K562 (cell line): Measurements from ENCODE around the gene GNAI3. TPM values are rescaled to one million over a fixed set of nuclear protein-coding genes. Genes with fewer than 3 reads are reported as not detected.

ENCODE experiments used
- ATAC-seq: fragments of 200-7000 bp; cut with Tn5 transposase; 3 replicates; pipeline ENCODE4 v1.9.1; 2020; ENCODE audit warnings: moderate library complexity
- BruUV-seq: library from RNA; stranded (reverse); fragments of 400-500 nt; replicated peaks from 2 replicates; lab custom pipeline; 2021; lab: Mats Ljungman, UMichigan
- CTCF ChIA-PET: fragments of 300-600 bp; formaldehyde crosslinking; extraction: SDS; loops from one replicate; lab custom pipeline; 2021; ENCODE audit warnings: low intra/inter-chr PET ratio; lab: Yijun Ruan, JAX
- POLR2A ChIA-PET: fragments of 300-600, 350-650 bp; sonication (Branson Sonifier 250); formaldehyde crosslinking; extraction: SDS; loops from one replicate; lab custom pipeline; 2021; ENCODE audit warnings: antibody characterized with exemption, inconsistent platforms; lab: Yijun Ruan, JAX
- DNase-seq, 4 experiments: peaks; one replicate each; pipeline versions ENCODE4 v3.0.0 to v3.0.0-alpha.2; 2011 to 2018; ENCODE audit warnings: low spot score in 3 of 4, mixed read lengths in 3 of 4; ENCODE audit errors: extremely low read depth in 1 of 4
- FAIRE-seq: peaks from 2 replicates; lab custom pipeline; 2011; peaks lifted over from hg19 to GRCh38; lab: Jason Lieb, UNC
- H2AFZ ChIP-seq: 2 replicates; pipeline ENCODE4 v1.6.0; 2011; ENCODE audit warnings: low read depth, low read length, control low read depth, inconsistent platforms
- H3K27ac ChIP-seq: fragments of 200-600 bp; 3 replicates; pipeline ENCODE4 v1.8.0; 2011; ENCODE audit warnings: low read depth, mild to moderate bottlenecking, control low read depth, inconsistent platforms, low read length, moderate library complexity, mixed read lengths; ENCODE audit errors: extremely low read depth
- H3K27me3 ChIP-seq, 2 experiments: fragments of 300-600 bp in 1 of 2; 2 replicates in 1 of 2; 3 replicates in 1 of 2; pipeline versions ENCODE4 v1.6.0 to v1.8.0; 2011; ENCODE audit warnings: inconsistent platforms in 2 of 2, low read length in 2 of 2, mild to moderate bottlenecking in 1 of 2, mixed read lengths in 1 of 2, moderate library complexity in 1 of 2; ENCODE audit not compliant: control insufficient read depth in 2 of 2, insufficient read depth in 2 of 2
- H3K36me3 ChIP-seq: fragments of 300-600 bp; 3 replicates; pipeline ENCODE4 v1.8.0; 2011; ENCODE audit warnings: mild to moderate bottlenecking, low read length, inconsistent platforms; ENCODE audit not compliant: control insufficient read depth, insufficient read depth
- H3K4me1 ChIP-seq, 2 experiments: fragments of 200-600 bp in 1 of 2; replicated peaks in 1 of 2; 2 replicates in 1 of 2; 3 replicates in 1 of 2; pipeline versions ENCODE4 v1.5.1 to v1.8.0; 2011; ENCODE audit warnings: inconsistent platforms in 2 of 2, low read length in 2 of 2, mild to moderate bottlenecking in 1 of 2, mixed read lengths in 1 of 2, moderate library complexity in 1 of 2; ENCODE audit not compliant: control insufficient read depth in 2 of 2, insufficient read depth in 2 of 2
- H3K4me2 ChIP-seq: 2 replicates; pipeline ENCODE4 v1.6.1; 2011; ENCODE audit warnings: low read length, control low read depth, inconsistent platforms, mixed read lengths; ENCODE audit not compliant: insufficient read depth
- H3K4me3 ChIP-seq: fragments of 200-600 bp; sonication (generic), shearing (Covaris generic); 2 replicates; pipeline ENCODE4 v1.5.1; 2016; ENCODE audit warnings: control low read depth, inconsistent platforms
- H3K79me2 ChIP-seq: fragments of 200-600 bp; 3 replicates; pipeline ENCODE4 v1.8.0; 2011; ENCODE audit warnings: low read length, inconsistent platforms; ENCODE audit not compliant: control insufficient read depth, insufficient read depth
- H3K9ac ChIP-seq, 2 experiments: 2 replicates each; pipeline versions ENCODE4 v1.6.0 to v1.6.1; 2011; ENCODE audit warnings: low read depth in 2 of 2, low read length in 2 of 2, control low read depth in 1 of 2, inconsistent platforms in 1 of 2, mild to moderate bottlenecking in 1 of 2, mixed read lengths in 1 of 2; ENCODE audit not compliant: insufficient read depth in 1 of 2
- H3K9me1 ChIP-seq: one replicate; pipeline ENCODE4 v1.6.0; 2011; ENCODE audit warnings: inconsistent platforms, mild to moderate bottlenecking, low read length, moderate library complexity; ENCODE audit not compliant: control insufficient read depth, insufficient read depth
- H3K9me3 ChIP-seq: replicated peaks from 2 replicates; pipeline ENCODE4 v1.5.1; 2011; ENCODE audit warnings: low read depth, low read length, inconsistent platforms; ENCODE audit not compliant: control insufficient read depth, insufficient read depth
- H4K20me1 ChIP-seq: replicated peaks from 2 replicates; pipeline ENCODE4 v1.6.1; 2011; ENCODE audit warnings: low read length, inconsistent platforms, mixed read lengths; ENCODE audit not compliant: control insufficient read depth, insufficient read depth
- BRD4 ChIP-seq: fragments of 200-600 bp; sonication (generic); IDR thresholded peaks from 2 replicates; pipeline ENCODE4 v1.6.1; 2017; ENCODE audit warnings: inconsistent platforms
- HMBOX1 ChIP-seq: sonication (generic); IDR thresholded peaks from 2 replicates; pipeline ENCODE4 v1.6.1; 2016
- KLF16 ChIP-seq: IDR thresholded peaks from 2 replicates; pipeline ENCODE4 v1.6.1; 2016; ENCODE audit warnings: antibody characterized with exemption
- MGA ChIP-seq: fragments of 450-650 bp; IDR thresholded peaks from 2 replicates; pipeline ENCODE4 v1.6.1; 2016; ENCODE audit warnings: mild to moderate bottlenecking, moderate library complexity
- RB1 ChIP-seq: fragments of 450-650 bp; IDR thresholded peaks from 2 replicates; pipeline ENCODE4 v1.6.1; 2017; ENCODE audit warnings: low read depth, mild to moderate bottlenecking
- TBP ChIP-seq: optimal IDR thresholded peaks from 2 replicates; pipeline ENCODE3; 2011; ENCODE audit warnings: low read depth, low read length, improper control_type of control experiment
- ZNF184 ChIP-seq: sonication (generic); formaldehyde crosslinking; IDR thresholded peaks from 2 replicates; pipeline ENCODE4 v1.5.0; 2020; ENCODE audit warnings: missing genetic modification reagents
- WGBS: fragments of 100-300 bp; shearing (Covaris generic); methylation state at CpG from one replicate; pipeline ENCODE4 v1.1.6; 2016; ENCODE audit warnings: low coverage, mixed read lengths; ENCODE audit not compliant: insufficient coverage; ENCODE audit errors: missing lambda C conversion rate; 5-methylcytosine and 5-hydroxymethylcytosine counted together
- in situ Hi-C: fragments of 300-500 bp; cut with MboI; formaldehyde crosslinking; loops from 4 replicates; pipeline ENCODE4 v1.15.0; 2018; ENCODE audit warnings: inconsistent platforms, mixed read lengths
- intact Hi-C: fragments of 100-400 bp; cut with micrococcal nuclease; formaldehyde crosslinking; loops from 2 replicates; pipeline ENCODE4 v1.14.2; 2022
- polyA plus RNA-seq, 8 experiments: library from polyadenylated mRNA; depleted of rRNA in 4 of 8; stranded (reverse) in 5 of 8; unstranded in 3 of 8; fragments of >200 nt; fragmentation: Nextera tagmentation in 2 of 8; fragmentation: Illumina TruSeq in 1 of 8; extraction: Ambion mirVana in 2 of 8; extraction: Trizol in 1 of 8; gene quantifications; 2 replicates each; pipeline versions ENCODE4 v1.2.1 to v1.2.3, GENCODE V29; 2011 to 2014; ENCODE audit warnings: inconsistent platforms in 1 of 8, missing spikeins in 1 of 8
- total RNA-seq, 7 experiments: library from RNA; depleted of rRNA in 6 of 7; stranded (reverse); fragments of >200 nt in 6 of 7; fragmentation: Illumina TruSeq in 2 of 7; extraction: Trizol in 2 of 7; gene quantifications; 2 replicates each; pipeline versions ENCODE4 v1.2.1 to v1.2.3, GENCODE V29; 2011 to 2021; ENCODE audit warnings: low replicate concordance in 1 of 7

GNAI3 gene
- total and polyA plus RNA-seq, 9 of the 15 experiments (the other 6 are each of a cell fraction or from before 2014, with no cell fraction given), result 6.3 to 13.2 (median 8.9) TPM

- peak; percentile 84 to 91 (median 86) for DNase-seq
- POLR2A ChIA-PET, result interaction anchor here (1.1 kb wide), 1 partner anchor 12 kb away, joined by 3 read pairs; the partner anchor contains the start of gene GSTM4
- Histone ChIP-seq H3K9me3 (no peaks in the 10 kb centered on the region; the same call in 1 of the 2 replicates), H3K36me3 (no peaks in the 10 kb centered on the region), H3K4me1 (peaks cover 26 to 46% of the 10 kb centered on the region in 2 experiments), H3K27ac (no peak overlapping the region), H3K27me3 (no peaks in the 10 kb centered on the region; a peak in 1 of 5 replicates), H2AFZ (peak overlapping the region; percentile 84), H3K4me3 (no peak overlapping the region), H3K9me1 (no peaks in the 10 kb centered on the region), H3K79me2 (no peaks in the 10 kb centered on the region), H4K20me1 (no peaks in the 10 kb centered on the region), H3K9ac (peak overlapping the region in 1 of 2 experiments; percentile 87; a peak in 2 of 4 replicates), H3K4me2 (peak overlapping the region; percentile 33; the same call in 1 of the 2 replicates)
- ATAC-seq, result peak; percentile 97
- in situ Hi-C loops, result loop anchor here (5.0 to 10.0 kb wide), 3 partner anchors 129 to 371 kb away; no protein-coding TSS in a partner anchor
- intact Hi-C loops, result loop anchor here (1.0 to 10.0 kb wide), 5 partner anchors 8 to 471 kb away; partner anchors contain the start of gene UBL4B
- 26% methylated on average over 32 of the region's 32 CpGs for WGBS
- no TSS peak for BruUV-seq
- FAIRE-seq, result peak; percentile 86
- CTCF ChIA-PET, result interaction anchor here (1.0 to 6.9 kb wide), 6 partner anchors 60 to 414 kb away, joined by 4 to 77 read pairs (median 6); partner anchors contain the start of gene AHCYL1
- TF ChIP-seq MGA, result 0 out of 2 replicates have a peak, but pooled peaks have one; percentile 13
- peak; percentile 57; the same call in 1 of the 2 replicates for TF ChIP-seq HMBOX1
- TF ChIP-seq KLF16, result peak; percentile 21; the same call in 1 of the 2 replicates
- TF ChIP-seq RB1, result peak; percentile 68
- TF ChIP-seq BRD4, result no peak
- no peak for TF ChIP-seq ZNF184
- TF ChIP-seq TBP, result peak; percentile 15
Observed at GRCh38 chr1:109643385-109644230, 95.2 kb downstream of the GNAI3 start.
